Measurements from ENCODE around the gene CCDC194. TPM values are rescaled to one million over a fixed set of nuclear protein-coding genes. Genes with fewer than 3 reads are reported as not detected.

The CCDC194 gene
- total and polyA plus RNA-seq, 2 of the 13 experiments (the other 11 are each of a cell fraction or from before 2014, with no cell fraction given): 0.13 to 0.21 TPM

GRCh38 chr19:17346109-17346671, 47.8 kb downstream of the CCDC194 start (continued):
- TF ChIP-seq ZNF569 (CRISPR knock-in tag; IDR thresholded peaks at IDR 0.05; ENCODE audit: borderline replicate concordance): no peak
- no peak for TF ChIP-seq HNRNPH1 (optimal IDR thresholded peaks at IDR 0.05; ENCODE audit: low read depth, low read length)
- TF ChIP-seq TOPORS (CRISPR knock-in tag; IDR thresholded peaks at IDR 0.05): no peak
- no peak for TF ChIP-seq ZBTB39 (CRISPR knock-in tag; IDR thresholded peaks at IDR 0.05)
- TF ChIP-seq ZNF740 (CRISPR knock-in tag; IDR thresholded peaks at IDR 0.05): no peak
- TF ChIP-seq ZMYM2 (CRISPR knock-in tag; IDR thresholded peaks at IDR 0.05): no peak
- TF ChIP-seq ETS1 (CRISPR knock-in tag; IDR thresholded peaks at IDR 0.05): no peak
- no peak for TF ChIP-seq ZNF138 (CRISPR knock-in tag; IDR thresholded peaks at IDR 0.05; ENCODE audit: low read depth)
- TF ChIP-seq ZNF430 (CRISPR knock-in tag; IDR thresholded peaks at IDR 0.05): no peak; the same call in 1 of the 2 replicates
- no peak for TF ChIP-seq ZBTB37 (CRISPR knock-in tag; IDR thresholded peaks at IDR 0.05)
- TF ChIP-seq AGO1 (IDR thresholded peaks at IDR 0.05; ENCODE audit: low read depth, low read length, poor library complexity, severe bottlenecking): no peak
- TF ChIP-seq YY1 (IDR thresholded peaks at IDR 0.05; ENCODE audit: insufficient read depth, insufficient replicate concordance, low read depth, low read length): peak; percentile 26
- TF ChIP-seq ETV6 (CRISPR knock-in tag; conservative IDR thresholded peaks at IDR 0.05): no peak
- TF ChIP-seq ZBTB1 (CRISPR knock-in tag; IDR thresholded peaks at IDR 0.05; ENCODE audit: borderline replicate concordance): no peak
- no peak for TF ChIP-seq ZNF782 (CRISPR knock-in tag; IDR thresholded peaks at IDR 0.05; ENCODE audit: borderline replicate concordance)
- 0 out of 2 replicates have a peak, but pooled peaks have one; percentile 38 for TF ChIP-seq ZNF143 (CRISPR knock-in tag; IDR thresholded peaks at IDR 0.05)
- no peak for TF ChIP-seq ZNF331 (CRISPR knock-in tag; IDR thresholded peaks at IDR 0.05)
- no peak for TF ChIP-seq ZNF761 (CRISPR knock-in tag; conservative IDR thresholded peaks at IDR 0.05)
- no peak for TF ChIP-seq KAT7 (CRISPR knock-in tag; IDR thresholded peaks at IDR 0.05; ENCODE audit: borderline replicate concordance)
- no peak for TF ChIP-seq ZNF775 (CRISPR knock-in tag; IDR thresholded peaks at IDR 0.05; ENCODE audit: borderline replicate concordance)
- no peak for TF ChIP-seq PLRG1 (conservative IDR thresholded peaks at IDR 0.05)
- TF ChIP-seq ZFP91 (CRISPR knock-in tag; IDR thresholded peaks at IDR 0.05; ENCODE audit: borderline replicate concordance): peak; percentile 43; the same call in 1 of the 2 replicates
- TF ChIP-seq MTA3 (CRISPR knock-in tag; IDR thresholded peaks at IDR 0.05): no peak
- TF ChIP-seq FOXJ3 (CRISPR knock-in tag; IDR thresholded peaks at IDR 0.05; ENCODE audit: borderline replicate concordance): no peak
